DND-41 (cell line): ENCODE results near the gene ICE2.

Source experiments
- ATAC-seq: fragments of 200-7000 bp; cut with Tn5 transposase; 3 replicates; pipeline ENCODE4 v1.9.1; 2021; ENCODE audit warnings: low read depth; ENCODE audit not compliant: insufficient read depth
- DNase-seq: peaks from one replicate; pipeline ENCODE4 v3.0.0-alpha.2; 2020
- H2AFZ ChIP-seq: 2 replicates; pipeline ENCODE4 v1.6.0; 2012; ENCODE audit warnings: low read depth, low read length
- H3K27ac ChIP-seq: 2 replicates; pipeline ENCODE4 v1.5.1; 2012; ENCODE audit warnings: low read length, inconsistent platforms
- H3K27me3 ChIP-seq: fragments of 200-600 bp; sonication (generic); 2 replicates; pipeline ENCODE4 v1.6.0; 2012; ENCODE audit warnings: low read length, mild to moderate bottlenecking, inconsistent platforms; ENCODE audit not compliant: insufficient read depth, poor library complexity
- H3K36me3 ChIP-seq: 2 replicates; pipeline ENCODE4 v1.5.1; 2012; ENCODE audit warnings: low read length, inconsistent platforms; ENCODE audit not compliant: insufficient read depth
- H3K4me1 ChIP-seq: 2 replicates; pipeline ENCODE4 v1.5.1; 2012; ENCODE audit warnings: mild to moderate bottlenecking, low read length; ENCODE audit not compliant: insufficient read depth
- H3K4me2 ChIP-seq: 2 replicates; pipeline ENCODE4 v1.6.0; 2012; ENCODE audit warnings: mild to moderate bottlenecking, moderate library complexity, low read length, inconsistent platforms; ENCODE audit not compliant: insufficient read depth
- H3K4me3 ChIP-seq, 2 experiments: fragments of 200-600 bp in 1 of 2; shearing (Covaris generic) in 1 of 2; 2 replicates each; pipeline ENCODE4 v1.5.1; 2012 to 2016; ENCODE audit warnings: inconsistent platforms in 2 of 2, low read length in 2 of 2, mild to moderate bottlenecking in 2 of 2, low read depth in 1 of 2, moderate library complexity in 1 of 2
- H3K79me2 ChIP-seq: 2 replicates; pipeline ENCODE4 v1.6.0; 2012; ENCODE audit warnings: low read length, inconsistent platforms; ENCODE audit not compliant: insufficient read depth
- H3K9ac ChIP-seq: 2 replicates; pipeline ENCODE4 v1.6.0; 2012; ENCODE audit warnings: low read depth, mild to moderate bottlenecking, inconsistent platforms, low read length, moderate library complexity
- H3K9me3 ChIP-seq: 2 replicates; pipeline ENCODE4 v1.5.1; 2012; ENCODE audit warnings: low read length, moderate library complexity, mild to moderate bottlenecking, inconsistent platforms; ENCODE audit not compliant: insufficient read depth, severe bottlenecking
- H4K20me1 ChIP-seq: 2 replicates; pipeline ENCODE4 v1.6.0; 2012; ENCODE audit warnings: low read length; ENCODE audit not compliant: insufficient read depth
- EZH2 ChIP-seq: IDR thresholded peaks from 3 replicates; pipeline ENCODE4 v1.6.1; 2012; ENCODE audit warnings: borderline replicate concordance, low read depth, mild to moderate bottlenecking, moderate library complexity, low read length, inconsistent platforms; ENCODE audit not compliant: severe bottlenecking
- TF ChIP-seq, protein P1 (sequence below): IDR thresholded peaks from 2 replicates; pipeline ENCODE4 v1.5.1; 2012; ENCODE audit warnings: borderline replicate concordance, low read length, moderate library complexity, mild to moderate bottlenecking; ENCODE audit not compliant: poor library complexity, severe bottlenecking; ENCODE audit errors: extremely low read depth

The ICE2 gene

DNA sequence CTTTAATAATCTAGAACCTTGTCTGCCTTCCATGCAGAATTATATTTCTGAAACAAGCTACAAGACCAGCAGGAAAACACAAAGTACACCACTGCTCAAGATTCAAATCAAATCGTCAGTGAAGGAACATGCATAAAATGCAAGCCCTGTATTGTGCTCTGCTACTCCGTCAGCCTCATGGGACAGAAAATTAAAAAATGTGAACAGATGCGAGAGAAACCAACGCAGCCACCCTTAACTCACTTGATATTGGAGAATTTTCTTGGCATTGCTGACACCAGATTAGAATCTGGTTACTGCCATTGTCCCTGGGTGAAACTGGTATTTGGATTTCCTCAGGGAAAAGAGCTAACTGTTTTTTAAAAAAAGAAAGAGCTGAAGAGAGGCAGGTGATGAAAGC is 104.7 kb downstream of the ICE2 start:
- no peak overlapping the region for H3K27ac ChIP-seq
- no peaks in the 10 kb centered on the region for H3K36me3 ChIP-seq
- no peak overlapping the region for H3K9ac ChIP-seq

DNA sequence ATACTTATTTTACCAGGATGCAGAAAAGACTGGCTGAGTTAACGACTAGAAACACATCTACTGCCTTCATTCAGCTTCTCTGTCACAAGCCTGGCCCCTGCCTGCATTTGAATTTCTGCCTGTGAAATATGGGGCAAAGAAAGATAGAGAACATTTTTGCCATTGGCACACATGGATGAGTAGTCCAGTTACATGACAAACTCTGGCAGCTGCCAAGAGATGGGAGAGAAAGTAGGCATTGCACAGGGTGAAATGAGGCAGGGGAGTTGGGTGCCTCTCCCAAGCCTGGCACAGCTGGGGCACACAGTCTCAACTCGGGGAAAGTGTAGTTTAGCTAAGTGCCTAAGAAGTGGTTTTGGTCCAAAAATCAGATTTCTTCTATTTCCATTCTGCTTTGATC is 105.2 kb downstream of the ICE2 start:
- H3K4me1 ChIP-seq = no peaks in the 10 kb centered on the region
- H3K79me2 ChIP-seq = no peaks in the 10 kb centered on the region
- no peak overlapping the region for H3K4me3 ChIP-seq
- ATAC-seq (no peak), DNase-seq (no peak)
- peaks cover 4% of the 10 kb centered on the region for H3K27me3 ChIP-seq
- no peak for TF ChIP-seq EZH2
- TF ChIP-seq, protein P1, sequence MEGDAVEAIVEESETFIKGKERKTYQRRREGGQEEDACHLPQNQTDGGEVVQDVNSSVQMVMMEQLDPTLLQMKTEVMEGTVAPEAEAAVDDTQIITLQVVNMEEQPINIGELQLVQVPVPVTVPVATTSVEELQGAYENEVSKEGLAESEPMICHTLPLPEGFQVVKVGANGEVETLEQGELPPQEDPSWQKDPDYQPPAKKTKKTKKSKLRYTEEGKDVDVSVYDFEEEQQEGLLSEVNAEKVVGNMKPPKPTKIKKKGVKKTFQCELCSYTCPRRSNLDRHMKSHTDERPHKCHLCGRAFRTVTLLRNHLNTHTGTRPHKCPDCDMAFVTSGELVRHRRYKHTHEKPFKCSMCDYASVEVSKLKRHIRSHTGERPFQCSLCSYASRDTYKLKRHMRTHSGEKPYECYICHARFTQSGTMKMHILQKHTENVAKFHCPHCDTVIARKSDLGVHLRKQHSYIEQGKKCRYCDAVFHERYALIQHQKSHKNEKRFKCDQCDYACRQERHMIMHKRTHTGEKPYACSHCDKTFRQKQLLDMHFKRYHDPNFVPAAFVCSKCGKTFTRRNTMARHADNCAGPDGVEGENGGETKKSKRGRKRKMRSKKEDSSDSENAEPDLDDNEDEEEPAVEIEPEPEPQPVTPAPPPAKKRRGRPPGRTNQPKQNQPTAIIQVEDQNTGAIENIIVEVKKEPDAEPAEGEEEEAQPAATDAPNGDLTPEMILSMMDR = no peak
- no peak overlapping the region for H3K27ac ChIP-seq
- 0 out of 2 replicates have a peak, but pooled peaks cover 3% of the 10 kb centered on the region for H4K20me1 ChIP-seq
- H3K4me2 ChIP-seq = no peak overlapping the region
- no peaks in the 10 kb centered on the region for H3K9me3 ChIP-seq
- no peak overlapping the region for H2AFZ ChIP-seq
- no peak overlapping the region for H3K9ac ChIP-seq
- no peaks in the 10 kb centered on the region for H3K36me3 ChIP-seq

More for the DNA sequence above, 104.7 kb downstream of the ICE2 start:
- H3K9me3 ChIP-seq = no peaks in the 10 kb centered on the region
- 0 out of 2 replicates have a peak, but pooled peaks cover 3% of the 10 kb centered on the region for H4K20me1 ChIP-seq
- H3K4me2 ChIP-seq = no peak overlapping the region
- H3K27me3 ChIP-seq = peaks cover 4% of the 10 kb centered on the region
- H3K4me1 ChIP-seq = no peaks in the 10 kb centered on the region
- TF ChIP-seq, protein P1 = no peak
- TF ChIP-seq EZH2 = no peak
- H2AFZ ChIP-seq = no peak overlapping the region
- ATAC-seq (no peak), DNase-seq (no peak)
- H3K79me2 ChIP-seq = no peaks in the 10 kb centered on the region
- H3K4me3 ChIP-seq = no peak overlapping the region

DNA sequence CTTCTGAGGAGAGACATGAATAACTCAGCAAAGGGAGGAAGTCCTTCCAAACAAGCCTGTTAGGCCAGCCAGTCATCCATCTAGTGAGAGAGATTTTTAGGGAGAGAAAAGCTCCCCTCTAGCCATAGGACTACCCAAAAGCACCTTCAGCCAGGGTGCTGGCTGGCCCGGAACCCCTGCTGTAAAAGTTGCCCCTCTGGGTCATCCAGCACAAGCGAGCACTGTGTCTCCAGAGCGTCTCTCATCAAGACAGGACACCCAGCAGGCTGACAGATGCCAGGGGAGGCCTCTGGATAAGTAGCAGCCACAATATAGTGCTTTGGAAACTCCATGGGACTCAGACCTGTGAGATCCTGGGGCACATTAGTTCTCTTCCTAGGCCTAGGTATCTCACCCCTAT is 105.6 kb downstream of the ICE2 start:
- ATAC-seq (no peak), DNase-seq (no peak)
- no peaks in the 10 kb centered on the region for H3K9me3 ChIP-seq
- no peaks in the 10 kb centered on the region for H3K4me1 ChIP-seq
- H3K79me2 ChIP-seq = no peaks in the 10 kb centered on the region
- H4K20me1 ChIP-seq = 0 out of 2 replicates have a peak, but pooled peaks cover 3% of the 10 kb centered on the region
- no peak overlapping the region for H3K4me3 ChIP-seq
- H3K36me3 ChIP-seq = no peaks in the 10 kb centered on the region
- H3K27me3 ChIP-seq = peaks cover 4% of the 10 kb centered on the region
- H3K27ac ChIP-seq = no peak overlapping the region
- no peak overlapping the region for H3K4me2 ChIP-seq
- no peak overlapping the region for H3K9ac ChIP-seq
- no peak overlapping the region for H2AFZ ChIP-seq
- no peak for TF ChIP-seq EZH2
- TF ChIP-seq, protein P1 = no peak

DNA sequence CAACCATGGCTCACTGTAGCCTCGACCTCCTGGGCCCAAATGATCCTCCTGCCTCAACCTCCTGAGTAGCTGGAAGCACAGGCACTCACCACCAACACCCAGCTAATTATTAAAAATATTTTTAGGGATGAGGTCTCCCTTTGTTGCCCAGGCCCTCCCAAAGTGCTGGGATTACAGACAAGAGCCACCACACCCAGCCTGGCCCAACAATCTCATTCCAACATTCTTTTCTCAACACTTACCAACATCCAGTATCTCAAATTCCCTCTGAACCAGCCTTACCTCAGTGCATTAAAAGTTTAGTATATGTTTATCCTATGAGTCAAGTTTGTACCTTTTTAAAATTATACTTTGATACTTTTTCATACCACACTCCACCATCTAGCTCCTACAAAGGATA is 106.2 kb downstream of the ICE2 start:
- H3K27ac ChIP-seq = no peak overlapping the region
- no peak overlapping the region for H3K9ac ChIP-seq
- 0 out of 2 replicates have a peak, but pooled peaks cover 3% of the 10 kb centered on the region for H4K20me1 ChIP-seq
- H3K79me2 ChIP-seq = no peaks in the 10 kb centered on the region
- no peak overlapping the region for H3K4me2 ChIP-seq
- DNase-seq (no peak), ATAC-seq (no peak)
- H2AFZ ChIP-seq = no peak overlapping the region
- no peaks in the 10 kb centered on the region for H3K36me3 ChIP-seq
- no peaks in the 10 kb centered on the region for H3K4me1 ChIP-seq
- TF ChIP-seq, protein P1 = no peak
- TF ChIP-seq EZH2 = no peak
- no peak overlapping the region for H3K4me3 ChIP-seq
- H3K9me3 ChIP-seq = no peaks in the 10 kb centered on the region
- peaks cover 4% of the 10 kb centered on the region for H3K27me3 ChIP-seq
